HEK293T (cell line): Measurements from ENCODE around the gene AKT2.

Source experiments
- CTCF ChIA-PET: fragments of 350-600 bp; formaldehyde crosslinking; extraction: SDS; loops from one replicate; lab custom pipeline; 2021; ENCODE audit warnings: antibody characterized with exemption, inconsistent platforms; lab: Yijun Ruan, JAX
- POLR2A ChIA-PET: fragments of 350-600 bp; formaldehyde crosslinking; extraction: SDS; loops from one replicate; lab custom pipeline; 2020; ENCODE audit warnings: antibody characterized with exemption, inconsistent platforms; lab: Yijun Ruan, JAX
- DNase-seq: peaks from one replicate; pipeline ENCODE4 v3.0.0; 2012; ENCODE audit warnings: mixed read lengths; ENCODE audit errors: extremely low spot score
- ARNT ChIP-seq: fragments of 450-650 bp; IDR thresholded peaks from 2 replicates; pipeline ENCODE4 v1.6.1; 2017; ENCODE audit warnings: mild to moderate bottlenecking
- BHLHE40 ChIP-seq: fragments of 450-650 bp; IDR thresholded peaks from 2 replicates; pipeline ENCODE4 v1.6.1; 2016; ENCODE audit warnings: mild to moderate bottlenecking, moderate library complexity, borderline replicate concordance
- CTBP1 ChIP-seq: fragments of 450-650 bp; IDR thresholded peaks from 2 replicates; pipeline ENCODE4 v1.6.1; 2016; ENCODE audit warnings: borderline replicate concordance
- ELF4 ChIP-seq: fragments of 450-650 bp; IDR thresholded peaks from 2 replicates; pipeline ENCODE4 v1.6.1; 2017; ENCODE audit warnings: antibody characterized with exemption
- FOXA1 ChIP-seq: fragments of 450-650 bp; IDR thresholded peaks from 2 replicates; pipeline ENCODE4 v1.6.1; 2016; ENCODE audit warnings: mild to moderate bottlenecking
- FOXK2 ChIP-seq: fragments of 450-650 bp; IDR thresholded peaks from 2 replicates; pipeline ENCODE4 v1.6.1; 2016; ENCODE audit warnings: mild to moderate bottlenecking
- FOXM1 ChIP-seq: fragments of 450-650 bp; IDR thresholded peaks from 2 replicates; pipeline ENCODE4 v1.6.1; 2017; ENCODE audit warnings: mild to moderate bottlenecking, borderline replicate concordance
- HDGF ChIP-seq: fragments of 450-650 bp; IDR thresholded peaks from 2 replicates; pipeline ENCODE4 v1.6.1; 2017; ENCODE audit warnings: antibody characterized with exemption, borderline replicate concordance
- L3MBTL2 ChIP-seq: fragments of 450-650 bp; conservative IDR thresholded peaks from 2 replicates; pipeline ENCODE4 v1.6.1; 2016; ENCODE audit warnings: mild to moderate bottlenecking
- LEF1 ChIP-seq: fragments of 450-650 bp; IDR thresholded peaks from 2 replicates; pipeline ENCODE4 v1.6.1; 2017; ENCODE audit warnings: mild to moderate bottlenecking, borderline replicate concordance
- NFRKB ChIP-seq: fragments of 450-650 bp; IDR thresholded peaks from 2 replicates; pipeline ENCODE4 v1.6.1; 2016; ENCODE audit warnings: mild to moderate bottlenecking, moderate library complexity
- PKNOX1 ChIP-seq: fragments of 450-650 bp; IDR thresholded peaks from 2 replicates; pipeline ENCODE4 v1.6.1; 2016
- SP1 ChIP-seq: fragments of 450-650 bp; IDR thresholded peaks from 2 replicates; pipeline ENCODE4 v1.6.1; 2017
- SUZ12 ChIP-seq: fragments of 450-650 bp; IDR thresholded peaks from 2 replicates; pipeline ENCODE4 v1.6.1; 2016; ENCODE audit warnings: mild to moderate bottlenecking
- TARDBP ChIP-seq: fragments of 450-650 bp; IDR thresholded peaks from 2 replicates; pipeline ENCODE4 v1.6.1; 2016
- ZNF384 ChIP-seq: fragments of 450-650 bp; IDR thresholded peaks from 2 replicates; pipeline ENCODE4 v1.6.1; 2016

AKT2 gene

GRCh38 chr19:40246292-40247073 lies 38.7 kb downstream of the AKT2 start:
- ChIA-PET CTCF (no interaction called here), POLR2A (no interaction called here)
- TF ChIP-seq HDGF (no peak), ARNT (no peak), TARDBP (no peak), ELF4 (no peak), PKNOX1 (no peak), FOXK2 (no peak), NFRKB (no peak), ZNF384 (no peak), SUZ12 (no peak), LEF1 (no peak), FOXA1 (no peak), BHLHE40 (no peak), CTBP1 (no peak)
- no peak for DNase-seq

GRCh38 chr19:40245506-40246128 lies 39.5 kb downstream of the AKT2 start:
- CTCF ChIA-PET: no interaction called here
- DNase-seq: no peak
- TF ChIP-seq PKNOX1 (no peak), SP1 (no peak), NFRKB (no peak), ELF4 (no peak), HDGF (no peak), LEF1 (no peak), SUZ12 (no peak), L3MBTL2 (no peak), BHLHE40 (no peak)
- POLR2A ChIA-PET: no interaction called here

GRCh38 chr19:40244579-40245317 lies 40.4 kb downstream of the AKT2 start:
- ChIA-PET CTCF (no interaction called here), POLR2A (no interaction called here)
- TF ChIP-seq SP1: no peak
- no peak for TF ChIP-seq CTBP1
- TF ChIP-seq FOXM1: no peak
- no peak for TF ChIP-seq ZNF384
- TF ChIP-seq ARNT: no peak
- no peak for TF ChIP-seq SUZ12
- TF ChIP-seq ELF4: no peak
- TF ChIP-seq L3MBTL2: no peak
- no peak for TF ChIP-seq BHLHE40
- no peak for DNase-seq

GRCh38 chr19:40243181-40243580 lies 42.0 kb downstream of the AKT2 start:
- POLR2A ChIA-PET: no interaction called here
- no peak for DNase-seq
- CTCF ChIA-PET: no interaction called here
- TF ChIP-seq LEF1: no peak
- TF ChIP-seq HDGF: no peak
- no peak for TF ChIP-seq BHLHE40
- no peak for TF ChIP-seq CTBP1
- TF ChIP-seq FOXK2: no peak
- TF ChIP-seq ZNF384: no peak
- TF ChIP-seq ARNT: no peak
- TF ChIP-seq TARDBP: no peak
- TF ChIP-seq NFRKB: no peak
- TF ChIP-seq SP1: no peak
- no peak for TF ChIP-seq PKNOX1
- TF ChIP-seq FOXA1: no peak
- no peak for TF ChIP-seq ELF4
- no peak for TF ChIP-seq FOXM1
- no peak for TF ChIP-seq L3MBTL2
- no peak for TF ChIP-seq SUZ12

GRCh38 chr19:40242480-40242879 lies 42.7 kb downstream of the AKT2 start:
- DNase-seq: no peak
- ChIA-PET POLR2A (no interaction called here), CTCF (no interaction called here)
- TF ChIP-seq FOXA1: no peak

- ChIA-PET CTCF (no interaction called here), POLR2A (no interaction called here)
- TF ChIP-seq FOXA1 (no peak), LEF1 (no peak), PKNOX1 (no peak), TARDBP (no peak), BHLHE40 (no peak), FOXM1 (no peak), HDGF (no peak), L3MBTL2 (no peak), SP1 (no peak), SUZ12 (no peak)
Measured at GRCh38 chr19:40241809-40242384, 43.2 kb downstream of the AKT2 start.

More at GRCh38 chr19:40241809-40242384, 43.2 kb downstream of the AKT2 start:
- DNase-seq: no peak
